Breast epithelium (tissue), 4 donors: ENCODE data around the gene RPS19BP1. TPM values are rescaled to one million over a fixed set of nuclear protein-coding genes. Genes with fewer than 3 reads are reported as not detected.

Source experiments
- DNase-seq, 2 donors: peaks; one replicate each; pipeline ENCODE4 v3.0.0-alpha.2; 2019; ENCODE audit warnings: low spot score in 2 of 2
- H3K27ac ChIP-seq, 2 donors: fragments of 200-600 bp; sonication (generic) in 1 of 2; one replicate each; pipeline ENCODE4 v1.5.1; 2016 to 2019; ENCODE audit warnings: mild to moderate bottlenecking in 1 of 2
- H3K27me3 ChIP-seq, 2 donors: fragments of 200-600 bp; sonication (generic) in 1 of 2; one replicate each; pipeline versions ENCODE4 v1.5.1 to v1.6.0; 2017 to 2019; ENCODE audit warnings: control low read depth in 1 of 2, mild to moderate bottlenecking in 1 of 2
- H3K36me3 ChIP-seq: fragments of 200-600 bp; one replicate; pipeline ENCODE4 v1.5.1; 2019
- H3K4me1 ChIP-seq, 2 donors: fragments of 200-600 bp; sonication (generic); one replicate each; pipeline ENCODE4 v1.5.1; 2016 to 2019; ENCODE audit warnings: control low read depth in 1 of 2
- H3K4me3 ChIP-seq, 3 donors: fragments of 200-600 bp; sonication (generic); 1 replicate in 2 of 3; 2 replicates in 1 of 3; pipeline ENCODE4 v1.5.1; 2016 to 2019; ENCODE audit warnings: mild to moderate bottlenecking in 3 of 3, moderate library complexity in 2 of 3
- H3K9me3 ChIP-seq, 2 donors: fragments of 200-600 bp; sonication (generic) in 1 of 2; one replicate each; pipeline ENCODE4 v1.5.1; 2016 to 2019; ENCODE audit warnings: control low read depth in 1 of 2
- POLR2A ChIP-seq: fragments of 450-650 bp; IDR thresholded peaks from one replicate; pipeline ENCODE4 v1.6.1; 2016; ENCODE audit warnings: antibody characterized with exemption, mild to moderate bottlenecking, moderate library complexity
- POLR2AphosphoS5 ChIP-seq, 3 donors: sonication (generic); formaldehyde crosslinking; IDR thresholded peaks; one replicate each; pipeline ENCODE4 v1.6.1; 2017; ENCODE audit warnings: antibody characterized with exemption in 3 of 3
- intact Hi-C: fragments of 100-400 bp; cut with DNase I; formaldehyde crosslinking; loops from one replicate; pipeline ENCODE4 v1.15.1; 2023; ENCODE audit warnings: low total_unique reads
- total RNA-seq, 3 donors: library from RNA; depleted of rRNA; stranded (reverse); fragments of >200 nt; gene quantifications; one replicate each; pipeline ENCODE4 v1.1.0, GENCODE V29; 2016
- TF ChIP-seq, protein P1 (sequence below), 3 donors: fragments of 450-650 bp; IDR thresholded peaks; one replicate each; pipeline ENCODE4 v1.5.1; 2016 to 2017; ENCODE audit warnings: antibody characterized with exemption in 3 of 3, mild to moderate bottlenecking in 3 of 3, moderate library complexity in 3 of 3

Gene RPS19BP1
- total RNA-seq, 3 donors from 2014 or later: 112 to 177 (median 159) TPM

DNA sequence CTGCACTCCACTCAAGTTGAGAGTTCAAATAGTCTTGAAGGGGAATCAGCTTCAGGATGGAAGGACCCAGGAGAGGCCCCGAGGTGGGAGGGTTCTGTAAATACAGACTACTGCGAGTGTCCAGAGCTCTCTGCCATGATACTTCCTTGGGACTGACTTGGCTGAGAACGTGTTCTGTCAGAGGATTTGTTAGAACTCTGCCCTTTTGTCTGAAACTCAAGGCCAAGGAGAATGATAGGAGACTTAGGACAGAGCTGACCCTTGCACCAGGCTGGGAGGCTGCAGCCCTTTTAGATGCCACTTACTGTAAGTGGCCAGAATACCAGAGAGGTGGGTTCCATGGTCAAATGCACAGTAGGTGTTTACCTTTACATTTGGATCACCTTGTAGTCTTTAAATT, 15.1 kb downstream of the RPS19BP1 start:
- H3K36me3 ChIP-seq: no peaks in the 10 kb centered on the region
- no peaks in the 10 kb centered on the region for H3K27me3 ChIP-seq
- H3K4me1 ChIP-seq: peaks cover 9 to 18% of the 10 kb centered on the region in 2 donors
- H3K9me3 ChIP-seq: no peaks in the 10 kb centered on the region
- no peak overlapping the region for H3K27ac ChIP-seq
- no peak overlapping the region for H3K4me3 ChIP-seq
- intact Hi-C loops: loop anchor here (10.0 kb wide), 1 partner anchor 83 kb away; no protein-coding TSS in a partner anchor
- TF ChIP-seq POLR2A (no peak), POLR2AphosphoS5 (IDR thresholded peaks at IDR 0.05) (no peak)
- TF ChIP-seq, protein P1, sequence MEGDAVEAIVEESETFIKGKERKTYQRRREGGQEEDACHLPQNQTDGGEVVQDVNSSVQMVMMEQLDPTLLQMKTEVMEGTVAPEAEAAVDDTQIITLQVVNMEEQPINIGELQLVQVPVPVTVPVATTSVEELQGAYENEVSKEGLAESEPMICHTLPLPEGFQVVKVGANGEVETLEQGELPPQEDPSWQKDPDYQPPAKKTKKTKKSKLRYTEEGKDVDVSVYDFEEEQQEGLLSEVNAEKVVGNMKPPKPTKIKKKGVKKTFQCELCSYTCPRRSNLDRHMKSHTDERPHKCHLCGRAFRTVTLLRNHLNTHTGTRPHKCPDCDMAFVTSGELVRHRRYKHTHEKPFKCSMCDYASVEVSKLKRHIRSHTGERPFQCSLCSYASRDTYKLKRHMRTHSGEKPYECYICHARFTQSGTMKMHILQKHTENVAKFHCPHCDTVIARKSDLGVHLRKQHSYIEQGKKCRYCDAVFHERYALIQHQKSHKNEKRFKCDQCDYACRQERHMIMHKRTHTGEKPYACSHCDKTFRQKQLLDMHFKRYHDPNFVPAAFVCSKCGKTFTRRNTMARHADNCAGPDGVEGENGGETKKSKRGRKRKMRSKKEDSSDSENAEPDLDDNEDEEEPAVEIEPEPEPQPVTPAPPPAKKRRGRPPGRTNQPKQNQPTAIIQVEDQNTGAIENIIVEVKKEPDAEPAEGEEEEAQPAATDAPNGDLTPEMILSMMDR (IDR thresholded peaks at IDR 0.05): no peak
- no peak for DNase-seq

DNA sequence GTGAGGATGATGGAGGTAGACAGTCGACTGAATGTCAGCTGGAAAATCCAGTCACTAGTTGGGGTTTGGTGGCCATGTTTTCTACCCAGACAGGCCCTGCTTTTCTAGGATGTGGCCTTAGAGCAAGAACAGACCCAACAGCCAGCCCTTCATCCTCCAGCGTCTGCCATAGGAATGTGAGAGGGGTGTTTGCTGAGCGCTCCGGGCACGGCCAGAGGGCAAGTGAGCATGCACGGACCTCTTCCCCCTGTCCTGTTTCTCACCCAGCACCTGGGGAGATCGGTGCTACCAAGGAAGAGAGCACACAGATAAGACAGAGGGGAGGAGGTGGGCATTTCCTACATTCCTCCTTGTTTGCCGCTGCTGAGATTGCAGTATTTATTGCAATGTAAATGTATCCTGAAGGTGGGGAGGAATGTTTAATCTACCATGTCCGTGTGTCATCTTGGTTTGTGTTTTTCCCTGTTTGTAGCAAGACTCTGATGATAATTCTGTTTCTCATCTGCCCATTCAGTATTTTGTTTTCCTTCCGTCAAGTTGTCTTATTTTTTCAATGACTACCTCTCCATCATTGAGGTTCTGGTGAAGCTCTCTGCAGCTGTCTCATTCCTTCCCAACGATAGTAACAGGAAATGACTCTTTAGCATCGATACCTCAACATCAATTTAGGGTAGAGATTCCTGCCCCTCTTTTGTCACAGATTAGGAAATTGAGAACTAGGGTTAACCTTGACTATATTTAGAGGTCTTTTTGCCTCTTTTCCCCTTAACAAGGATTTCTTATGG, 17.1 kb downstream of the RPS19BP1 start:
- Histone ChIP-seq H3K27me3 (no peaks in the 10 kb centered on the region), H3K4me1 (peaks cover 4 to 8% of the 10 kb centered on the region in 2 donors), H3K36me3 (peaks cover 7% of the 10 kb centered on the region), H3K4me3 (no peak overlapping the region), H3K27ac (no peak overlapping the region), H3K9me3 (no peaks in the 10 kb centered on the region)
- intact Hi-C loops: loop anchor here (10.0 kb wide), 1 partner anchor 81 kb away; no protein-coding TSS in a partner anchor
- DNase-seq: no peak
- TF ChIP-seq POLR2A: no peak
- no peak for TF ChIP-seq POLR2AphosphoS5 (IDR thresholded peaks at IDR 0.05)
- TF ChIP-seq, protein P1 (IDR thresholded peaks at IDR 0.05): no peak

DNA sequence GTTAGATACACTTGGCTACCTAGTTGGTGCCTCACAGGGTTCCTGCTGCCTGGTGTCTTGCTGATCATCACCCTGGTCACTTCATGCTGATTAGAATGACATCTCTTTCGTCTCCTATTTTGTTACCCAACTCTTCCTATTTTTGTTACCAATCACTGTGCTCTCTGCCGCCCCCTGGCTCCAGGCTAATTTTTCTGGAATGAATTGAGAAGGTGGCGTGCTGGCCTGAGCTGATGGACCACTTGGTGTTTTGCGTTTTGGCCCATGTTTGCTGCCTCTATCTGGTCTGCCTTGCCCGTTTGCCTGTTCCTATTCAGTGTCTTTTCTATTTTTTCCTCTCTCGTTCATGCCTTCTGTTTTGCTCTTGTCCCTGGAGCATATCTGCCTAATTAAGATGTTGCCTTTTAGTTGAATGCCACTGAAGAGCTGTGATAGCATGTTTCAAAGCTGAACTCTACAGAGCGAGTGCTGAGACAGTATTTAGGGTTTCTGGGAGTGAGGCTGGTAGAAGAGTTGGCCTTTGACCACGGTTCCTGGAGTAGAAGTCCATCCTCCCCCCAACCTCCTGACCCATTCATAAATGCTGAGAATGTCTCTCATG, 18.1 kb downstream of the RPS19BP1 start:
- H3K9me3 ChIP-seq: no peaks in the 10 kb centered on the region
- no peak for TF ChIP-seq POLR2A
- no peak for TF ChIP-seq POLR2AphosphoS5 (IDR thresholded peaks at IDR 0.05)
- TF ChIP-seq, protein P1 (IDR thresholded peaks at IDR 0.05): peak; percentile 50 to 68 (median 57)
- DNase-seq: no peak
- H3K27me3 ChIP-seq: no peaks in the 10 kb centered on the region
- H3K36me3 ChIP-seq: peaks cover 7% of the 10 kb centered on the region
- intact Hi-C loops: loop anchor here (10.0 kb wide), 1 partner anchor 80 kb away; no protein-coding TSS in a partner anchor
- H3K4me1 ChIP-seq: peaks cover 4 to 8% of the 10 kb centered on the region in 2 donors
- H3K4me3 ChIP-seq: no peak overlapping the region
- no peak overlapping the region for H3K27ac ChIP-seq

DNA sequence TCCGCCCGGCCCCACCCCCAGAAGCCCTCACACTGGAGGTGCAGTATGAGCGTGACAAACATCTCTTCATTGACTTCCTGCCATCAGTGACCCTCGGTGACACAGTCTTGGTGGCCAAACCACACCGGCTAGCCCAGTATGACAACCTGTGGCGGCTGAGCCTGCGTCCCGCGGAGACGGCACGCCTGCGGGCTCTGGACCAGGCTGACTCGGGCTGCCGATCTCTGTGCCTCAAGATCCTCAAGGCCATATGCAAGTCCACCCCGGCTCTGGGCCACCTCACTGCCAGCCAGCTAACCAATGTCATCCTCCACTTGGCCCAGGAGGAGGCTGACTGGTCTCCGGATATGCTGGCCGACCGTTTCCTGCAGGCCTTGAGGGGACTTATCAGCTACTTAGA, 18.8 kb downstream of the RPS19BP1 start:
- H3K27me3 ChIP-seq: no peaks in the 10 kb centered on the region
- H3K9me3 ChIP-seq: no peaks in the 10 kb centered on the region
- no peak for DNase-seq
- H3K27ac ChIP-seq: no peak overlapping the region
- intact Hi-C loops: loop anchor here (10.0 kb wide), 1 partner anchor 79 kb away; no protein-coding TSS in a partner anchor
- H3K4me1 ChIP-seq: peaks cover 0 to 2% of the 10 kb centered on the region in 2 donors
- no peak overlapping the region for H3K4me3 ChIP-seq
- no peak for TF ChIP-seq POLR2A
- TF ChIP-seq, protein P1 (IDR thresholded peaks at IDR 0.05): no peak
- no peak for TF ChIP-seq POLR2AphosphoS5 (IDR thresholded peaks at IDR 0.05)
- peaks cover 7% of the 10 kb centered on the region for H3K36me3 ChIP-seq

DNA sequence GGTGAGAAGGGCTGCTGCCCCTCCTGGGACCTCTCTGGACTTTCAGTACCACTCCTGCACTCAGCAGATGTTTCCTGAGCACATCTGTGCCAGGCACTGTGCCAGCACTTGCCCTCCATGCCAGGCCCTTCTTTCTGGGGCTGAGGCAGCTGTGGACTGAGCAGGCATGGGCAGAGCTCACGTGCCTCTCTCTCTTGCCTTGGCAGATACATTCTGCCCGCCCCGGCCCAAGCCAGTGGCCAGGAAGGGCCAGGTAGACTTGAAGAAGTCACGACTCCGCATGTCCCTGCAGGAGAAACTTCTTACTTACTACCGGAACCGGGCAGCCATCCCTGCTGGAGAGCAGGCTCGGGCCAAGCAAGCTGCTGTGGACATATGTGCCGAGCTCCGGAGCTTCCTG, 20.5 kb downstream of the RPS19BP1 start:
- H3K27ac ChIP-seq: no peak overlapping the region
- intact Hi-C loops: loop anchor here (10.0 kb wide), 1 partner anchor 77 kb away; no protein-coding TSS in a partner anchor
- peaks cover 7% of the 10 kb centered on the region for H3K36me3 ChIP-seq
- no peak overlapping the region for H3K4me3 ChIP-seq
- no peaks in the 10 kb centered on the region for H3K4me1 ChIP-seq
- DNase-seq: no peak
- no peaks in the 10 kb centered on the region for H3K27me3 ChIP-seq
- TF ChIP-seq POLR2AphosphoS5 (IDR thresholded peaks at IDR 0.05): no peak
- TF ChIP-seq, protein P1 (IDR thresholded peaks at IDR 0.05): no peak
- no peak for TF ChIP-seq POLR2A
- H3K9me3 ChIP-seq: no peaks in the 10 kb centered on the region
